IPS DF 4.7 (cell line): ENCODE data around the gene PFN1.
"Not testable (repeated sequence)": the region's sequence is repeated elsewhere in the genome, so short reads cannot be mapped to it uniquely, and the experiment has no call there.

Experiments used
- DNase-seq: peaks from one replicate; pipeline ENCODE4 v3.0.0-alpha.2; 2013; ENCODE audit warnings: low spot score; ENCODE audit errors: extremely low read depth

PFN1 gene

GRCh38 chr17:4921320-4921719 lies 27.0 kb downstream of the PFN1 start:
- no peak for DNase-seq

GRCh38 chr17:4920351-4921048 lies 27.8 kb downstream of the PFN1 start:
- DNase-seq, result no peak

- DNase-seq, result no peak
These were observed 28.8 kb downstream of the PFN1 start for GRCh38 chr17:4919511-4920047.

DNA sequence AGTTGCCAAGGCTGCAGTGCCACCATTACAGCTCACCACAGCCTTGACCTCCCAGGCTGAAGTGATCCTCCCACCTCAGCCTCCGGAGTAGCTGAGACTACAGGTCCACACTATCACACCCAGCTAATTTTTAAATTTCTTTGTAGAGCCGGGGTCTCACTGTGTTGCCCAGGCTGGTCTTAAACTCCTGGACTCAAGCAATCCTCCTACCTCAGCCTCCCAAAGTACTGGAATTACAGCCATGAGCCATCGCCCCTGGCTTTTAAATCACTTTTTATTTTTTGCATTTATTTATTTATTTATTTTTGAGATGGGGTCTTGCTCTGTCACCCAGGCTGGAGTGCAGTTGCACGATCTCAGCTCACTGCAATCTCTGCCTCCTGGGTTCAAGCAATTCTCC lies 33.8 kb downstream of the PFN1 start:
- not testable (repeated sequence) for DNase-seq

DNA sequence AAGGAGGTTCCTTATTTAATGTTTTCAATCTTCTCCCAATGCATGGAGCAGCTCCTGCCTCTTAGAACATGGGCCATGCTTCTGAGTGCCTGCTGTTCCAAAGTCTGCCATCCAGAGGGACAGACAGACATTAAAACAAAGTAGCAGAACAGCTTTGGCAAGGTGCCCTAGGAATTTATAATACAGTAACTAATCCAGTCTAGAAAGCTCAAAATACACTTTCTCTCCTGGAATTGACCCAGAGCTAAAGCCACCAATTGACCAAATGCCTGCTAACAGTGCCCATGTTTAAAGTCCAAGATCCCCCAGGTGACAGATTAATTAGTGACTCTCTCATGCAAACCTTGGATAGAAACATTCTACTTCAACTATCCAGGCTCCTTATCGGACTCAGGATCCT lies 34.3 kb downstream of the PFN1 start:
- no peak for DNase-seq

DNA sequence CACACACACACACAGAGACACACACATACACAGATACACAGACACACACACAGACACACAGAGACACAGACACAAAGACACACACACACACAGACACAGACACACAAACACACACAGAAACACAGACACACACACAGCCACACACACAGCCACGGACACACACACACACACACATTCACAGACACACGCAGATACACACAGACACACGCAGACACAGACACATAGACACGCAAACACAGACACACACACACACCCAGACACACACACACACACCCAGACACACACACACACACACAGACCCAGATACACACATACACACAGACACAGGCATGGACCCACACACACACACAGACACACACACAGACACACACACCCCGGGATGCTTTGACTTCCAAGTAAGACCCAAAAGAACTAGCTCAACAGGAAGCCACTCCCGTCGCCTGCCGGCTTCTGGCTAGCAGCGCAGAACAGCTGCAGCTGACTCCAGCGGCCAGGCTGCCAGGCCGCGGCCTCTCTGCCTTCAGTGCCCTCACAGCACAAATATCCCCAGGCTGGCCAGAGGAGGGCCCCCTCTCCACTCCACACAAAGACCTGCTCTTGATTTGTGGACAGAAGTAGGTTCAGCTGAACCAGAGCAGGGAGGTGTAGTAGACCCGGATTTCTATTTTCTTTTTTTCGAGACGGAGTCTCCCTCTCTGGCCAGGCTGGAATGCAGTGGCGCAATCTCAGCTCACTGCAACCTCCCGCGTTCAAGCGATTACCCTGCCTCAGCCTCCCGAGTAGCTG lies 39.4 kb downstream of the PFN1 start:
- DNase-seq, result peak; percentile 66

DNA sequence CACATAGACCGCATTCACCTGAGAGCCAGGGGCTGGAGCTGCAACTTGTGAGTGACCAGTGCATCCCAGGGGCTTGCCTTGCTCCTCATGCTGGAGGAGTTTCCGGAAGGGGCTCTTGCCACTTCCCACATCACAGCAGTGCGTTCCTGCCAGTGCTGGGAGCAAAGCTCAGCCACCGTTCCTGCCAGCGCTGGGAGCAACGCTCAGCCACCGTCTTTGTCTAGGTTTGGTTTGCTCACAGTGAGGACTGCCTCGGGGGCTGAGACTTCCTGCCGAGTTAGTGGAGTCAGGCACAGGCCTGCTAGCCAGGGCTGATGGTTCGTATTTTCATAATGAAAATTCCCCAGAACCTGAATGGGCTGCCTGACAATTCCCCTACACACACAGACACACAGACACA lies 40.0 kb downstream of the PFN1 start:
- DNase-seq, result no peak

DNA sequence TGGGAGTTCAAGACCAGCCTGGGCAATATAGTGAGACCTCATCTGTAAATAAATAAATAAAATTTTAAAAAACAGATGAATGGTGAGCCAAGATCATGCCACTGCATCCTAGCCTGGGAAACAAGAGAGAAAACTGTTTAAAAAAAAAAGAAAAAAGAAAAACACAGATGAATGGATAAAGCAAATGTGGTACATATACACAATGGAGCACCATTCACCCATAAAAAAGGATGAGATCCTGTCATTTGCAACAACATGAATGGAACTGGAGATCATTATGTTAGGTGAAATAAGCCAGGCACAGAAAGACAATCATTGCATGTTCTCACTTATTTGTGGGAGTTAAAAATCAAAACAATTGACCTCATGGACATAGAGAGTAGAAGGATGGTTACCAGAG lies 41.7 kb downstream of the PFN1 start:
- DNase-seq, result not testable (repeated sequence)

- peak; percentile 90 for DNase-seq
These were observed 45.1 kb downstream of the PFN1 start, which contains the start of gene CHRNE for GRCh38 chr17:4903051-4903818. CHRNE (minus strand) TSS chr17:4903098; CDS start chr17:4903063, 35 bp downstream.

GRCh38 chr17:4902540-4902939 lies 45.8 kb downstream of the PFN1 start:
- no peak for DNase-seq

DNA sequence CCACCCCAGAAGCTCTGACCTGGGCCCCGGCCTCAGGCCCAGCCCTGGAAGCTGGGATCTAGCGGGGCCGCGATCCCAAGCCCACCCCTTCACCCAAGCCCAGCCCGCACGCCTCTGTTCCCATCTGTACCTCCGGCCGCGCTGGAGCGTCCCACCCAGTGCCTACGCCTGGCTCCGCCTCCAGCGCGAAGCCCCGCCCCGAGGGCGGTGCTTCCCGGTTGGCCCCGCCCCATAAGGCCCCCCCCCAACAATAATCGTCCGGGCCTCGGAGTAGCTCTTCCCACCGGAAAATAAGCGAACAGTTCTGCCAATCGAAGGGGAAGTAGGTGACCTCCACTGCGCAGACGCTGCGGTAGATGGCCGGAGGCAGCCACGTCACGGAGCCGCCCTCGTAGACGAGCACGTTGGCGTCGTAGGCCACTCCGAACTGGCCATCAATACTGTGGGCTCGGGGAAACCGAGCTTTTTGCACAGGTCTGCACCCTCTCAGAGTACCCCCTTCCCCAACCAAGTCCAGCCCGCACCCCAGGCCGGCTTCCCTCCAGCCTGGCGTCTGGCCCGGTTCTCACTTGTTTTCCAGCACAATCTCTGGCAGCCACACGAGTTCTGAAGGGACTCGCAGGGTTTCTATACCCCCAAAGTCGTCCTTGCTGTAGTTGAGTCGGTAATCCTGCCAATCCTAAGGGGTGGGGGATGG lies 46.5 kb downstream of the PFN1 start:
- no peak for DNase-seq

GRCh38 chr17:4901108-4901647 lies 47.2 kb downstream of the PFN1 start:
- DNase-seq, result no peak

DNA sequence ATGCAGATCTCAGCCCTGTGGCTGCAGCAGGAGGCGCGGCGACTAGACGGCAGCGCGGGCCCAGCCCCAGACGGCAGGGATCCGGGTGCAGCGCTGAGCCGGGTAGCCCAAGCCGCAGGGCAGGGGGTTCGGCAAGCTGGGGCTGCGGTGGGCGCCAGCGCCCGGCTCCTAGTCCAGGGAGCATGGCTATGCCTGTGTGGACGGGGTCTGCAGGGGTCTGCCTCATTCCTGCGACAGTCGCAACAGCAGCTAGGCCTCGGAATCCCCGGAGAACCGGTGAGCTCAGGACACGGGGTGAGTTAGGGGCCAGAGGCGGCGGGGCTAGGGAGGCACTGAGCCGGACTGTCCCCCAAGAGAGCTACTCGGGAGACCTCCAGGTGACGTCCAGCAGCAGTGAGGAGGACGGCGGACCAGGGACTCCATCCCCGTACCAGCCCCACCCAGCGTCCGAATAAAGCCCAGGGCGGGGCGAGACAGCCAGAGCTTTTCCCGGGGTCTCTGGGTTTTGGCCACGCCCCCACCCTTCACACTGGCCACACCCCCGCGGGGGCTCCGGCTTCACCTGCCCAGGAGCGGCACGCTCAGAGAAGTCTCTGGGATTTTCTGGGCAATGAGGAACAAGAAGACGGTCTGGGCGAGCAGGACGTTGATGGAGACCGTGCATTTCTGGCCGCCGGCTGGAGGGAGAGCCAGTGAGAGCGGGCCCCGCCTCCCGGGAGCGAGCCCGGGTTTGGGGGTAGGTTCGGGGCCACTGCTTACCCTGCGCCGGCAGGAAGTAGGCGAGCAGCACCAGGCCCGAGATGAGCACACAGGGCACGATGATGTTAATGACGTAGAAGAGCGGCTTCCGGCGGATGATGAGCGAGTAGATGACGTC lies 47.9 kb downstream of the PFN1 start:
- no peak for DNase-seq

GRCh38 chr17:4899341-4900230 lies 48.7 kb downstream of the PFN1 start, which contains the start of gene C17orf107:
C17orf107 (plus strand) TSS chr17:4899536; CDS start chr17:4899763, 227 bp downstream.
- DNase-seq, result no peak

- no peak for DNase-seq
These were observed 49.4 kb downstream of the PFN1 start for GRCh38 chr17:4898927-4899326.

- DNase-seq, result no peak
These were observed 50.0 kb downstream of the PFN1 start for GRCh38 chr17:4898351-4898750.

DNA sequence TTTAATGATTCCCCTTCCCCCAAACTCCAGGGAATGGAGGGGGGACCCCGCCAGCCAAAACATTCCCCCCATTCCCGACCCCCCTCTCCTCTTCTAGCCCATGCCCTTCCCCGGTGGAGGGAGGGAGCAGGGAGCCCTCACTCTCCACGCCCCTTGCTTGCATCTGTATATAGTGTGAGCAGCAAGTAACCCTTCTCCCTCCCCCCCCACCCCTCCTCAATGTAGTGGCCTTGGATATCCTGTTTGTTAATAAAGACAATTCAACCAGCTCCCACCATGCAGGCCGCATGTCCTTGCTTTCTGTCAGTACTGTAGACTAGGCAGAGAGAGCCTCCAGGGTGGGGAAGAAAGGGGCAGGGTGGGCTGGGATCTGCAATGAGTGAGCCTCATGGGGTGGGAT lies 50.5 kb downstream of the PFN1 start:
- DNase-seq, result no peak

DNA sequence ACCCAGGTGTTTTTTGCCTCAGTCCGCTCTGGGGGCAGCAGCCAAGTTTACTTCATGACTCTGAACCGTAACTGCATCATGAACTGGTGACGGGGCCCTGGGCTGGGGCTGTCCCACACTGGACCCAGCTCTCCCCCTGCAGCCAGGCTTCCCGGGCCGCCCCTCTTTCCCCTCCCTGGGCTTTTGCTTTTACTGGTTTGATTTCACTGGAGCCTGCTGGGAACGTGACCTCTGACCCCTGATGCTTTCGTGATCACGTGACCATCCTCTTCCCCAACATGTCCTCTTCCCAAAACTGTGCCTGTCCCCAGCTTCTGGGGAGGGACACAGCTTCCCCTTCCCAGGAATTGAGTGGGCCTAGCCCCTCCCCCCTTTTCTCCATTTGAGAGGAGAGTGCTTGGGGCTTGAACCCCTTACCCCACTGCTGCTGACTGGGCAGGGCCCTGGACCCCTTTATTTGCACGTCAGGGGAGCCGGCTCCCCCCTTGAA lies 51.1 kb downstream of the PFN1 start:
- DNase-seq, result no peak
